ENCODE data around the gene IZUMO1. TPM values are rescaled to one million over a fixed set of nuclear protein-coding genes. Genes with fewer than 3 reads are reported as not detected.
A peak's percentile ranks its signal among the peaks of the same experiment; 100 is the strongest.

The IZUMO1 gene
- total RNA-seq, 3 donors from 2014 or later: 0.29 TPM; not detected in 2

DNA sequence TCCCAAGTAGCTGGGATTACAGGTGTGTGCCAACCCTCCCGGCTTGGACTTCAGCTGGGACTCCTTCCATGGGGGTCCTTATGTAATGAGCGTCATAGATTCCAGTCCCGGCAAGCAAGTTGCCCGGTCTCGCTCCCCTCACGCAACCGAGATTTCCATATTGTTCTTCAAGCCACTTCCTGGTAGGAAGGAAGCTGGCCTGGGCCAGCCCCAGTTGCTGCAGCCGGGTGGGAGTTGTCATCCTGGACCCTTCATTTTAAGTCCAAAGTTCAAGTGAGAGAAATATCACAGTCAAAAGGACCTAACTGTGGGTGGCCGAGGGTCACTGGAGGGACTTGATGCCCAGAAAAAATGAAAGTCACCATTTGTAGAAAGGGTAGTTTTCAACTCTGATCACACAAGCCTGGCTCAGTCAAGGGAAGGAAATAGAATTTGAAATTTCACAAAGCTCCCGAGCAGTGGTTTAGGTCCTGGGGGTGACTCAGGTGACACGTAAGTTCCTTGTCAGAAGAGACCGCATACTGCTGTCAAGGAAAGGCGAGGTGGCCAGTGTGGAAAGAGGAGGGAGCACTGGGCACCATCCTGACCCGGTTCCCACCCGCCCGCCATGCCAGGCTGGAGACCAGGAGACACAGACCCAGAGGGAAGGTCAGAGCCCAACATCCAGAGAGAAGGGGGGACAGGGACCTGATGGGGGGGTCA, 13.9 kb upstream of the IZUMO1 start:
- no peaks in the 10 kb centered on the region for H3K27me3 ChIP-seq
- H3K27ac ChIP-seq: peak overlapping the region in 1 of 2 donors; percentile 58
- no peaks in the 10 kb centered on the region for H3K4me1 ChIP-seq
- no peak overlapping the region for H3K4me3 ChIP-seq
- intact Hi-C loops (cut with DNase I; ENCODE audit: low total_unique reads): no loop called here
- TF ChIP-seq, protein P1, sequence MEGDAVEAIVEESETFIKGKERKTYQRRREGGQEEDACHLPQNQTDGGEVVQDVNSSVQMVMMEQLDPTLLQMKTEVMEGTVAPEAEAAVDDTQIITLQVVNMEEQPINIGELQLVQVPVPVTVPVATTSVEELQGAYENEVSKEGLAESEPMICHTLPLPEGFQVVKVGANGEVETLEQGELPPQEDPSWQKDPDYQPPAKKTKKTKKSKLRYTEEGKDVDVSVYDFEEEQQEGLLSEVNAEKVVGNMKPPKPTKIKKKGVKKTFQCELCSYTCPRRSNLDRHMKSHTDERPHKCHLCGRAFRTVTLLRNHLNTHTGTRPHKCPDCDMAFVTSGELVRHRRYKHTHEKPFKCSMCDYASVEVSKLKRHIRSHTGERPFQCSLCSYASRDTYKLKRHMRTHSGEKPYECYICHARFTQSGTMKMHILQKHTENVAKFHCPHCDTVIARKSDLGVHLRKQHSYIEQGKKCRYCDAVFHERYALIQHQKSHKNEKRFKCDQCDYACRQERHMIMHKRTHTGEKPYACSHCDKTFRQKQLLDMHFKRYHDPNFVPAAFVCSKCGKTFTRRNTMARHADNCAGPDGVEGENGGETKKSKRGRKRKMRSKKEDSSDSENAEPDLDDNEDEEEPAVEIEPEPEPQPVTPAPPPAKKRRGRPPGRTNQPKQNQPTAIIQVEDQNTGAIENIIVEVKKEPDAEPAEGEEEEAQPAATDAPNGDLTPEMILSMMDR (IDR thresholded peaks at IDR 0.05): no peak
- TF ChIP-seq POLR2AphosphoS5 (IDR thresholded peaks at IDR 0.05): no peak
- no peak for TF ChIP-seq POLR2A (IDR thresholded peaks at IDR 0.05)
- H3K9me3 ChIP-seq: no peaks in the 10 kb centered on the region
- H3K36me3 ChIP-seq: no peaks in the 10 kb centered on the region
- no peak for DNase-seq (ENCODE audit: low spot score in 2 of 2)

GRCh38 chr19:48757741-48758144, 11.0 kb upstream of the IZUMO1 start:
- DNase-seq (ENCODE audit: low spot score in 2 of 2): no peak
- no peaks in the 10 kb centered on the region for H3K4me1 ChIP-seq
- no peak overlapping the region for H3K4me3 ChIP-seq
- intact Hi-C loops (cut with DNase I; ENCODE audit: low total_unique reads): loop anchor here (5.0 kb wide), 1 partner anchor 1230 kb away; no protein-coding TSS in a partner anchor
- H3K9me3 ChIP-seq: no peaks in the 10 kb centered on the region
- no peaks in the 10 kb centered on the region for H3K27me3 ChIP-seq
- H3K27ac ChIP-seq: no peak overlapping the region
- H3K36me3 ChIP-seq: no peaks in the 10 kb centered on the region
- TF ChIP-seq POLR2AphosphoS5 (IDR thresholded peaks at IDR 0.05) (no peak), POLR2A (IDR thresholded peaks at IDR 0.05) (no peak)
- TF ChIP-seq, protein P1 (IDR thresholded peaks at IDR 0.05): no peak

GRCh38 chr19:48757089-48757675, 10.5 kb upstream of the IZUMO1 start:
- Histone ChIP-seq H3K27me3 (no peaks in the 10 kb centered on the region), H3K36me3 (no peaks in the 10 kb centered on the region), H3K4me1 (no peaks in the 10 kb centered on the region), H3K9me3 (no peaks in the 10 kb centered on the region), H3K27ac (no peak overlapping the region), H3K4me3 (no peak overlapping the region)
- intact Hi-C loops (cut with DNase I; ENCODE audit: low total_unique reads): loop anchor here (5.0 kb wide), 1 partner anchor 1230 kb away; no protein-coding TSS in a partner anchor
- no peak for DNase-seq (ENCODE audit: low spot score in 2 of 2)
- TF ChIP-seq POLR2A (IDR thresholded peaks at IDR 0.05): no peak

- no peaks in the 10 kb centered on the region for H3K4me1 ChIP-seq
- H3K9me3 ChIP-seq: no peaks in the 10 kb centered on the region
- TF ChIP-seq POLR2AphosphoS5 (IDR thresholded peaks at IDR 0.05) (no peak), POLR2A (IDR thresholded peaks at IDR 0.05) (no peak)
- TF ChIP-seq, protein P1 (IDR thresholded peaks at IDR 0.05): no peak
- H3K4me3 ChIP-seq: no peak overlapping the region
- no peaks in the 10 kb centered on the region for H3K27me3 ChIP-seq
- intact Hi-C loops (cut with DNase I; ENCODE audit: low total_unique reads): loop anchor here (5.0 kb wide), 1 partner anchor 1229 kb away; no protein-coding TSS in a partner anchor
- no peaks in the 10 kb centered on the region for H3K36me3 ChIP-seq
- H3K27ac ChIP-seq: no peak overlapping the region
- DNase-seq (ENCODE audit: low spot score in 2 of 2): no peak
These were observed 10.0 kb upstream of the IZUMO1 start for GRCh38 chr19:48756686-48757085.

DNA sequence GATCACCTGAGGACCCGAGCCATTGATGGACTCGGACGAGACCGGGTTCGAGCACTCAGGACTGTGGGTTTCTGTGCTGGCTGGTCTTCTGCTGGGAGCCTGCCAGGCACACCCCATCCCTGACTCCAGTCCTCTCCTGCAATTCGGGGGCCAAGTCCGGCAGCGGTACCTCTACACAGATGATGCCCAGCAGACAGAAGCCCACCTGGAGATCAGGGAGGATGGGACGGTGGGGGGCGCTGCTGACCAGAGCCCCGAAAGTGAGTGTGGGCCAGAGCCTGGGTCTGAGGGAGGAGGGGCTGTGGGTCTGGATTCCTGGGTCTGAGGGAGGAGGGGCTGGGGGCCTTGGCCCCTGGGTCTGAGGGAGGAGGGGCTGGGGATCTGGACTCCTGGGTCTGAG, 9.5 kb upstream of the IZUMO1 start:
- Histone ChIP-seq H3K4me3 (no peak overlapping the region), H3K9me3 (no peaks in the 10 kb centered on the region), H3K27me3 (no peaks in the 10 kb centered on the region), H3K36me3 (no peaks in the 10 kb centered on the region), H3K4me1 (no peaks in the 10 kb centered on the region), H3K27ac (no peak overlapping the region)
- no peak for DNase-seq (ENCODE audit: low spot score in 2 of 2)
- intact Hi-C loops (cut with DNase I; ENCODE audit: low total_unique reads): loop anchor here (5.0 kb wide), 1 partner anchor 1229 kb away; no protein-coding TSS in a partner anchor
- no peak for TF ChIP-seq POLR2A (IDR thresholded peaks at IDR 0.05)
- TF ChIP-seq, protein P1 (IDR thresholded peaks at IDR 0.05): no peak
- no peak for TF ChIP-seq POLR2AphosphoS5 (IDR thresholded peaks at IDR 0.05)

Data from breast epithelium (tissue), 4 donors.